DMS153 treated with DMSO at 0.1 percent for 48 hours (cell line): ENCODE data around the gene B3GALT5.
A peak's percentile ranks its signal among the peaks of the same experiment; 100 is the strongest.

Experiments used
- DNase-seq: peaks from one replicate; lab custom pipeline; 2025; ENCODE audit not compliant: unreplicated experiment; lab: John Stamatoyannopoulos, UW

The B3GALT5 gene

GRCh38 chr21:39604951-39605350, 7.8 kb upstream of the B3GALT5 start:
- DNase-seq = no peak

- DNase-seq = no peak
These were observed 2.0 kb upstream of the B3GALT5 start for GRCh38 chr21:39610703-39611102.

- no peak for DNase-seq
These were observed 1.1 kb upstream of the B3GALT5 start for GRCh38 chr21:39611551-39612190.

- no peak for DNase-seq
These were observed 548 bp downstream of the B3GALT5 start for GRCh38 chr21:39613041-39613934.

- DNase-seq = no peak
These were observed 3.6 kb downstream of the B3GALT5 start for GRCh38 chr21:39616211-39616772.

- DNase-seq = no peak
These were observed 8.1 kb downstream of the B3GALT5 start for GRCh38 chr21:39620856-39621255.

- DNase-seq = no peak
These were observed 12.6 kb downstream of the B3GALT5 start for GRCh38 chr21:39625211-39625895.

- no peak for DNase-seq
These were observed 15.6 kb downstream of the B3GALT5 start for GRCh38 chr21:39628385-39628784.

- no peak for DNase-seq
These were observed 17.5 kb downstream of the B3GALT5 start for GRCh38 chr21:39630191-39630591.

GRCh38 chr21:39630827-39631226, 18.1 kb downstream of the B3GALT5 start:
- DNase-seq = no peak

- DNase-seq = no peak
These were observed 19.3 kb downstream of the B3GALT5 start for GRCh38 chr21:39631842-39632562.

GRCh38 chr21:39632796-39633442, 20.2 kb downstream of the B3GALT5 start:
- DNase-seq = no peak

GRCh38 chr21:39633770-39634181, 21.0 kb downstream of the B3GALT5 start:
- no peak for DNase-seq

GRCh38 chr21:39634507-39634906, 21.8 kb downstream of the B3GALT5 start:
- DNase-seq = no peak

GRCh38 chr21:39637197-39637970, 24.6 kb downstream of the B3GALT5 start:
- DNase-seq = peak; percentile 83

- no peak for DNase-seq
These were observed 25.2 kb downstream of the B3GALT5 start for GRCh38 chr21:39637971-39638240.

GRCh38 chr21:39638281-39638680, 25.5 kb downstream of the B3GALT5 start:
- DNase-seq = peak; percentile 18

- no peak for DNase-seq
These were observed 28.0 kb downstream of the B3GALT5 start for GRCh38 chr21:39640754-39641153.

- no peak for DNase-seq
These were observed 29.2 kb downstream of the B3GALT5 start for GRCh38 chr21:39641827-39642450.
